ENCODE results near the gene SP100.
"Not testable (repeated sequence)": the region's sequence is repeated elsewhere in the genome, so short reads cannot be mapped to it uniquely, and the experiment has no call there.

The SP100 gene

DNA sequence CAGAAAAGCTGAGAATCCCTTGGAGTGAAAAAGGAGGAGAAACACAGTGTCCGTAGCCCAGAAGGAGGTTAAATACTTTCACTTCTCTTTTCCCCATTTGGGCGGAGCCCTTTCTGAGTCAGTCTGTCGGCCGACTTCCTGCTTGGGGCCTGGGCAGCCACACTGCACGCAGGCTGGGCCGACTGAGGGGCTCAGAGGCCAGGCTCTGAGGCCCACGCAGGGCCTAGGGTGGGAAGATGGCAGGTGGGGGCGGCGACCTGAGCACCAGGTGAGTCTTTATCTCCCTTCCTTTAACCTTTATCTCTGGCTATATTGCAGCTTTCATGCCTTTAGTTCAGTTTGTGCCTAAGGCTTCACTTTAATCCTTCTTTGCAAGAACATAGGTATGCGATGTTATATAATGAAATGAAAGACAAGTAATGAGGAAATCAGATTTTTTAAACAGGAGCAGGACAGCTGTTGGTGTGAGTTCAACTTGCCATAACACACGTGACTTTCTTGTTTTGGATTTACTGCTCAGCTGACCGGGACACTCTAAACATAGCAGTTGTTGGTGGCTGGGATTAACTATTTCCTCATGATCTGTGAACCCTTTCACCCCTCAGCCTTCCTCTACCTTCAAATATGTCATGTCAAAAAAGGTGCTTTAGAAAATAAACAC, at the start of gene SP100:
TSS of gene SP100 (plus strand) at position 141 of the 661 bp plus-strand sequence. CDS start at position 237, 96 bp downstream.
- Mint-ChIP-seq H3K4me3 (peak within 1 kb of the TSS; percentile 96), H3K9me3 (no peaks in the 10 kb centered on the region), H3K4me1 (ENCODE audit: low read depth) (peaks cover 67% of the 10 kb centered on the region), H3K27ac (peak within 1 kb of the TSS; percentile 96), H3K36me3 (ENCODE audit: low read depth) (peaks cover 37% of the 10 kb centered on the region), H3K27me3 (no peaks in the 10 kb centered on the region)
- intact Hi-C loops (cut with micrococcal nuclease), result loop anchor here (5.0 to 10.0 kb wide), 2 partner anchors 89 to 299 kb away; partner anchors contain the start of genes CAB39 and SP140L

DNA sequence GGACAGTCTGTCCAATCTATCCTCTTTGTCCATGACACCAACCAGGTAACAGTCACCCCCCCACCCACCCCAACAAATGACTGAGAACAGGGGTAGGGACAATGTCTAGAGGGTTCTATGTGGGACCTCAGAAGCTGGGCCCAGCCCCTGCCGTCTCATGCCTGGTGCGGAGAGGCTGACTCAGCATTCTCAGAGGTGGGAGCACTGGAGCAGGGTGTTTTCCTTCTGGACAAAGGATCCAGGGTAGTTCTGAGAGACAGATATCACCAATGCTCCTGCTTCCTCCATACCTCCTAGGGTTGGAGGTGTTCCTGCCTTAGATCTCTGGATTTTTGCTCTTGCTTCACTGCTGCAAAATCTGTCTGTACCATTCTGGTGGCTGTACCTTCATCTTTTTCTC, 33.9 kb upstream of the SP100 start:
- Mint-ChIP-seq H3K27me3 (no peaks in the 10 kb centered on the region), H3K36me3 (ENCODE audit: low read depth) (peaks cover 80% of the 10 kb centered on the region), H3K9me3 (no peaks in the 10 kb centered on the region), H3K4me3 (no peak overlapping the region), H3K27ac (no peak overlapping the region), H3K4me1 (ENCODE audit: low read depth) (no peaks in the 10 kb centered on the region)
- intact Hi-C loops (cut with micrococcal nuclease), result no loop called here

DNA sequence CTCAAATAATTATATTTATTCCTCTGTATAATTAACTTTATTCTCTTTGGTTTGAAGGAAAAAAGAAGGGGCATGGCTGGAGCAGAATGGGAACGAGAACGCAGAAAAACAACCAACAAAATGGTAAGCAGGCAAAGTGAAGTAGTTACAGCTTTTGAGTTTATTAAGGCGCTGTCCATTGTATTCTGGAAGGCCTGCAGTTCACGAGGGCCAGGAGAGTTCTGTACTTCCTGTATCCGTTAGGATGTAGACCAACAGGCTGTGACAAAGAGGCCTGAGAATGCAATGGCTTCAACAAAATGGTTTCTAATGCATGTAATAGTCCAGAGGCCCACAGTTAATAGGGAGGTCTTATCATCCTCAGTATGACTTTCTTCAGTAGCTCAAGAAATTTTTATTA, 32.5 kb upstream of the SP100 start:
- Mint-ChIP-seq H3K4me1 (ENCODE audit: low read depth) (no peaks in the 10 kb centered on the region), H3K27me3 (no peaks in the 10 kb centered on the region), H3K27ac (no peak overlapping the region), H3K9me3 (no peaks in the 10 kb centered on the region), H3K4me3 (no peak overlapping the region), H3K36me3 (ENCODE audit: low read depth) (peaks cover 76% of the 10 kb centered on the region)
- intact Hi-C loops (cut with micrococcal nuclease), result no loop called here

DNA sequence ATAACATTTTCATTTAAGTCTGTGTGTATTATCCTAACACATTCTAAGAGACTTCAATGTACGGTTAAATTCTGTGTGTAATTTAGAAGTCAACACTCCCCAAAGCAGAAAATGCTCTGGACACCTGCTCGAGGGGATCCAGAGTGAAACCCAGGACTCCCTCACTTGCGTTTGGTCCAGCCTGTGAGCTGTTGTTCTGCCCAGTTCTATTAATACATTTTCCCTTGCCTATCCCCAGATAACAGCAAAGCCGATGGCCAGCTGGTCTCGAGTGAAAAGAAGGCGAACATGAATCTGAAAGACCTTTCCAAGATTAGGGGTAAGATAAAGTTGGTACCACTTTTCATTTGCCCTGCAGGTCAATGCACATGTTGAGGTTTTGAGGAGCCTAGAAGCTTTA, 31.0 kb upstream of the SP100 start:
- no peak overlapping the region for H3K4me3 Mint-ChIP-seq
- no peaks in the 10 kb centered on the region for H3K27me3 Mint-ChIP-seq
- peaks cover 85% of the 10 kb centered on the region for H3K36me3 Mint-ChIP-seq (ENCODE audit: low read depth)
- no peaks in the 10 kb centered on the region for H3K4me1 Mint-ChIP-seq (ENCODE audit: low read depth)
- intact Hi-C loops (cut with micrococcal nuclease), result no loop called here
- H3K27ac Mint-ChIP-seq, result no peak overlapping the region
- H3K9me3 Mint-ChIP-seq, result no peaks in the 10 kb centered on the region

DNA sequence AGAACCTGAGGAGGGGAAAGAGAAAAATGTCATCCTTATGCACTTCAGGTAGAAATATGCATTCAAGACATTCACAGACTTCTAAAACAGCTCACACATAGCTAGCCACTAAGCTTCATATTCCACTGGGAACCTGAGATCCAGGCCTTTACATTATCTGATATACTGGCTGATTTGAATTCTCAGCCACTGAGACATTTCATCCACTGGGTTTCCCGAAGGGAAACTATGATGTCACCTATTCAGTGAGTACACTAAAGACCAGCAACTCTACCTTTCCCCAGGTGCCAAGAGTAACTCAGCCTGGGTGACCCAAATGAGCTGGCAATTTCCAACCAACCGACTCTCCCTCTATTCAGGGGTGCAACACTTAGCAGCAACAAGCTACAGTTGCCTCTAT, 21.7 kb upstream of the SP100 start:
- intact Hi-C loops (cut with micrococcal nuclease), result no loop called here
- H3K4me3 Mint-ChIP-seq, result no peak overlapping the region
- peaks cover 11% of the 10 kb centered on the region for H3K9me3 Mint-ChIP-seq
- no peak overlapping the region for H3K27ac Mint-ChIP-seq
- H3K27me3 Mint-ChIP-seq, result no peaks in the 10 kb centered on the region
- H3K4me1 Mint-ChIP-seq (ENCODE audit: low read depth), result no peaks in the 10 kb centered on the region
- peaks cover 97% of the 10 kb centered on the region for H3K36me3 Mint-ChIP-seq (ENCODE audit: low read depth)

DNA sequence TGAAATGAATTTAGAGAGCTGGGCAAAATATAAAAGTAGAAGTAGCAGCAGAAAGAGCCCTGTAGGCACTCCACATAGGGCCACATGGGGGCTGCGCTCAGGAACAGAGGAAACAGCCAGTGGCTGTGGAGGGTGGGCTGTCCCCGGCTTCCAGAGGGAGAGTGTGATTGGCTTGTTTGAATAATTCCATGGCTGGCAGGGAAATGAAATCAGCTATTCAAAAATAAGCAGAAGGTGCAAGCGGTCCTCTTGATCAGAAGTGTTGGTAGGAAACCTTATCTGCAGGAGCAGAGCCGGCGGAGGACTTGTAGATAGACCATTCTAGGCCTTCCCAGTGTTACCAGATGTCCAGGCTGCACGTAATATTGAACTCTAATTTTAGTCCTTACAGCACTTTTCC, 17.3 kb upstream of the SP100 start:
- H3K4me3 Mint-ChIP-seq; H3K4me1 Mint-ChIP-seq (ENCODE audit: low read depth); intact Hi-C loops (cut with micrococcal nuclease); H3K27me3 Mint-ChIP-seq; H3K27ac Mint-ChIP-seq: not testable (repeated sequence)
- H3K36me3 Mint-ChIP-seq (ENCODE audit: low read depth), result peaks cover 90% of the 10 kb centered on the region
- H3K9me3 Mint-ChIP-seq, result peaks cover 11% of the 10 kb centered on the region

DNA sequence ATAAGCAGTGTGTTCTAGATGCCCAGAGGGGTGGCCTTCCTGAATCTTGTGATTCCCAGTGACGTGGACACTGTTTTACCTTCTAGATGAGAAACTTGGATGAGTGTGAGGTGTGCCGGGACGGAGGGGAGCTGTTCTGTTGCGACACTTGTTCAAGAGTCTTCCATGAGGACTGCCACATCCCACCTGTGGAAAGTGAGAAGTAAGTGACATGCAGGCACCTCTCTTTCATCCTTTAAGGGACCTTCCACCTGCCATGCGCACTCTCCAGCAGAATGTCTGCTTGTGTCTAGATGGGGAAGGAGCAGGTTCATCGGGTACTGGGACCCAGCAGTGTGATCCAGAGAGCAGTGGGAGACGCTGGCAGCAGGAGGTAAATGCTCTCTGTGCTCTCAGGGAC, 16.0 kb upstream of the SP100 start:
- H3K36me3 Mint-ChIP-seq (ENCODE audit: low read depth), result peaks cover 90% of the 10 kb centered on the region
- intact Hi-C loops (cut with micrococcal nuclease), result no loop called here
- H3K27me3 Mint-ChIP-seq, result no peaks in the 10 kb centered on the region
- H3K4me1 Mint-ChIP-seq (ENCODE audit: low read depth), result peaks cover 7% of the 10 kb centered on the region
- no peak overlapping the region for H3K27ac Mint-ChIP-seq
- H3K9me3 Mint-ChIP-seq, result peaks cover 11% of the 10 kb centered on the region
- H3K4me3 Mint-ChIP-seq, result no peak overlapping the region

DNA sequence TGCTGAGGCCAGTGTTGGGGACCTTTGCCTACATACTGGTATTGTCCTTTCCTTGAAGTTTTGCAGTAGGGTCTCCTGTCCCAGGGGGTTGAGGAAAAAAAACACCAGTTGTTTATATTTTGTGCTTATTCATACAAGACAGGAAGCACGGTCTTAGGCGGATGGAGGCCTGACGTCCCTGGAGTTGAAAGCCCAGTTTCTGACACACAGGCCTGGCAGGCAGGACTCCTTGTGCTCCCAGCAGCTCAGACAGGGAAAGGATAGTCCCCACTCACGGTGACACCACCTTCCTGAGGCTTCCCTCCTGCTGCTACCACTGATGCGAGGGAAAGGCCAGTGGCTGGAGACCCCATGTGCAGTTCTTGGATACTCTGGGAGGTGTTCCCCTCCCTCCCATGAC, 15.5 kb upstream of the SP100 start:
- H3K4me1 Mint-ChIP-seq (ENCODE audit: low read depth), result peaks cover 7% of the 10 kb centered on the region
- peaks cover 90% of the 10 kb centered on the region for H3K36me3 Mint-ChIP-seq (ENCODE audit: low read depth)
- intact Hi-C loops (cut with micrococcal nuclease), result no loop called here
- H3K4me3 Mint-ChIP-seq, result no peak overlapping the region
- no peaks in the 10 kb centered on the region for H3K27me3 Mint-ChIP-seq
- H3K27ac Mint-ChIP-seq, result no peak overlapping the region
- H3K9me3 Mint-ChIP-seq, result peaks cover 9% of the 10 kb centered on the region

DNA sequence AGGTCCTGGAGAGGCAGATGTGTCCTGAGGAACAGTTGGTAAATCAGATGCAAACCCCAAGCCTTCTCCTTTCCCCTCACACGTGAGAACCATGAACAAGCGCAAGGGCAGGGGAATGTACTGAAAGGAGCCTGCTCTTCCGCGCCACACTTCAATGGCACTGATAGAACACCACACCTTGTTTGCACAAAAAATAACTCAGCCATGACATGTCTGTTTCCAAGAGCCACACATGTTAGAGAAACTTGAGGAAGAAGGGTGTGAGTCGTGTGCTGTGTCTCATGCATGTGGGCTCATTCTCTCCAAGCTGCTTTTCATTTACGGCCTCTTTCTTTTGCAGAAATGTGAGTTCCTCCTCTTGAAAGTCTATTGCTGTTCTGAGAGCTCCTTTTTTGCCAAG, 15.0 kb upstream of the SP100 start:
- H3K27me3 Mint-ChIP-seq; H3K4me1 Mint-ChIP-seq (ENCODE audit: low read depth); H3K9me3 Mint-ChIP-seq; H3K27ac Mint-ChIP-seq; H3K4me3 Mint-ChIP-seq; intact Hi-C loops (cut with micrococcal nuclease): not testable (repeated sequence)
- peaks cover 84% of the 10 kb centered on the region for H3K36me3 Mint-ChIP-seq (ENCODE audit: low read depth)

DNA sequence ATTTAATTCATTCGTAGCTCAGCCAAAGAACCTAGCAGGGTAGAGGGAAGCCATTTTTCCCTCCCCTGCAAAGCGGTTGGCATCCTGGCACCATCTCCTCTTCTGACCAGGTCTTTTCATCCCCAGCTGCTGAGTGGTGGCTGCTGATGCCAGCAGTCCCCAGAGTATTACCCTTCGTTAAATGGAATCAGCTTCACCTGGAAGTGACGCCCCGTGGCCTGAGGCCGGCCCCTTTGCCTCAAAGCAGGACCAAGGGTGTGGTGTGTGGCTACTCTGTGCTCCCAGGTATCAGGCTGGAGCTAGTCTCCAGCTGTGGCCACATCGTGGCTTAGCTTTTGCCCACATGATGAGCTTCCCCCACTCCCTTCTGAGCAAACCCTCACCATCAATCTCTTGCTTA, 12.3 kb upstream of the SP100 start:
- Mint-ChIP-seq H3K9me3 (no peaks in the 10 kb centered on the region), H3K27me3 (no peaks in the 10 kb centered on the region), H3K4me1 (ENCODE audit: low read depth) (peaks cover 7% of the 10 kb centered on the region), H3K4me3 (no peak overlapping the region), H3K27ac (no peak overlapping the region), H3K36me3 (ENCODE audit: low read depth) (peaks cover 57% of the 10 kb centered on the region)
- intact Hi-C loops (cut with micrococcal nuclease), result no loop called here

DNA sequence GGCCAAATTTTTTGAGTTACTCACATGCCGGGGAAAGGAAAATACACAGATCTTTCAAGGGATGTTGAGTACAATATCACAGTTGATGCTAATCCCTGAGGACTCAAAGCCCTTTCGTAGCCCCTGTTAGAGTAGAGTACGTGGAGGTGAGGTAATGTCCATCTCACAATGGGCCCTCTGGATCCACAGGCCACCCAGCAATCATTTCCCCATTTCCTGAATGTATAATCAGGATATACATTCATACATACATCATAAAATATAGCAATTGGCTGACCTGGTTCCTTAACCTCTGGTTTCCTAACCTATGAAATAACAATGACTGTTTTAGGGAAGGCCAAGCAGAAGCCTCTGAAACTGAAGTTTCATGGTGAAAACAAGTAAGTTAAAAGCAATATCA, 10.2 kb upstream of the SP100 start:
- Mint-ChIP-seq H3K9me3 (no peaks in the 10 kb centered on the region), H3K27me3 (peaks cover 5% of the 10 kb centered on the region), H3K27ac (no peak overlapping the region), H3K36me3 (ENCODE audit: low read depth) (peaks cover 41% of the 10 kb centered on the region), H3K4me3 (no peak overlapping the region), H3K4me1 (ENCODE audit: low read depth) (peaks cover 17% of the 10 kb centered on the region)
- intact Hi-C loops (cut with micrococcal nuclease), result no loop called here

DNA sequence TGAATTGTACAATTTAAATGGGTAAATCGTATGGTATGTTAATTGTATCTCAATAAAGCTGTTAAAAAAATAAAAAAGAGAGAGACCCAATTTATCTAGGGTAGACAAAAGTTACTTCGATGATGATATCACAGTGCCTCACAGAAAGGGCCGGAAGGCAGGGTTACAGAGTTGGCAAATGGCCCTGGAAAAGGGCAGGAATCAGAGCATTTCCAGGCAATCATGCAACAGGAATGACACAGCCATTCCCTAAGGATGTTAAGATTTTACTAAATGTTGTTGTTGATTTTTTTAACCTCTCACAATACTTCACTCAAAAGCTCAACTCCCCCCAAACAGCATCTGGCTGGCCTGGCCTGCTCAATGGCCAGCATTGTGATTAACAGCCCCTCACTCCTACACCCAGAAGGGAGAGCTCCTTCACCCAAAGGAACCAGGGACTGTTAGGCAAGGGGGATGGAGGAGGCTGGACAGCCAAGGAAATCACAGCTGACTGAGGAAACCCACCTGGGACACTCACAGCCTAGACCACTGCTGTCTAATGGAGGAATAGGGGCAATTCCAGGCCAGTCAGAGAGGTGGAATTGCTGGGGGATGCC, 7.7 kb upstream of the SP100 start:
- Mint-ChIP-seq H3K4me1 (ENCODE audit: low read depth) (peaks cover 39% of the 10 kb centered on the region), H3K27me3 (peaks cover 5% of the 10 kb centered on the region), H3K4me3 (no peak overlapping the region), H3K36me3 (ENCODE audit: low read depth) (peaks cover 29% of the 10 kb centered on the region), H3K27ac (no peak overlapping the region), H3K9me3 (no peaks in the 10 kb centered on the region)
- intact Hi-C loops (cut with micrococcal nuclease), result no loop called here

DNA sequence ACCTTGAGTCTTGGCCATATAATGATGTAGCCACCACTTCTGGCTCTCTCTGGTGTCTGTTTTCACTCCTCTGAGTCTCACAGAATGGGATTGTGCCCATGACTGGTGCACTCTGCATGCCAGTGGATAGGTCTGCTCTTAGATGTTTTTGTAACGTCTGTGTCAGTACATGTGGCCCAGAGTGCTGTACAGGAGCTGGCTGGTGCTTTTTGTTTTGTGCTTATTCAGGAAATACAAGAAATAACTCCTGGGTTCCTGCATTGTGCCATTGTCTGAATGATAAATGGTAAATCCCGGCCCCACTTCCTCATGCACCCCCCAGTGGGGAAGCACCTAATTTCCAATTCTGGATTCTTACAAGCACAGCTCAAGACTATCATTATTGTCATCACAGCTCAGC, 6.7 kb upstream of the SP100 start:
- Mint-ChIP-seq H3K36me3 (ENCODE audit: low read depth) (peaks cover 19% of the 10 kb centered on the region), H3K4me1 (ENCODE audit: low read depth) (peaks cover 48% of the 10 kb centered on the region)
- H3K9me3 Mint-ChIP-seq; intact Hi-C loops (cut with micrococcal nuclease); H3K27ac Mint-ChIP-seq; H3K4me3 Mint-ChIP-seq; H3K27me3 Mint-ChIP-seq: not testable (repeated sequence)

DNA sequence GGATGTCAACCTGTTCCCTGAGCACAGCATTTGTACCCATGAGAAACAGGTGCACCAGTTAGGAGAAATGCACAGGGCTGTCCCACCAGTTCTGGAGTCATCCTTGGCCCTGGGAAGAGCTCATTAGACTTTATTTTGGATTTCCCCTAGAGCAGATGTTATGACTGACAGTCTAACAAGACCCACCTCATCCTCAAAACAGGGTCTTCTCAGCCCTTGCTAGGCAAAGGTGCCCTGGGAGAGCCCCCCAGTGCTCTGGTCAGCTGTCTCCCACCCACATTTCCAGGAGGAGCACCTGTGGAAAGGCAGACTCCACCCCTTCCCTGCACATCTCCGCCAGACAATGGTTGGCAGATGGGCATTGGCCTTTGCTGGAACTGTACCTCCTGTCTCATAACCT, 5.7 kb upstream of the SP100 start:
- Mint-ChIP-seq H3K9me3 (no peaks in the 10 kb centered on the region), H3K4me3 (no peak overlapping the region), H3K36me3 (ENCODE audit: low read depth) (peaks cover 10% of the 10 kb centered on the region), H3K4me1 (ENCODE audit: low read depth) (peaks cover 58% of the 10 kb centered on the region), H3K27ac (no peak overlapping the region), H3K27me3 (peaks cover 5% of the 10 kb centered on the region)
- intact Hi-C loops (cut with micrococcal nuclease), result loop anchor here (5.0 to 10.0 kb wide), 2 partner anchors 42 to 305 kb away; partner anchors contain the start of gene CAB39

Data from dendritic cell treated with granulocyte-macrophage colony-stimulating factor and Interleukin-4, amounts not matched to agents 40 ng/mL and 50 ng/mL, for 4 days (primary cell).